GM12878 (cell line): ENCODE measurements around the gene OR51M1. TPM values are rescaled to one million over a fixed set of nuclear protein-coding genes. Genes with fewer than 3 reads are reported as not detected.

ENCODE experiments used
- ATAC-seq: fragments of 200-7000 bp; cut with Tn5 transposase; 3 replicates; pipeline ENCODE4 v1.9.1; 2020; ENCODE audit warnings: mild to moderate bottlenecking, moderate library complexity
- BruUV-seq: library from RNA; stranded (reverse); fragments of 400-500 nt; replicated peaks from 2 replicates; lab custom pipeline; 2021; lab: Mats Ljungman, UMichigan
- CTCF ChIA-PET: fragments of 300-600 bp; sonication (Branson Sonifier 250); formaldehyde crosslinking; extraction: SDS; loops from one replicate; lab custom pipeline; 2021; ENCODE audit warnings: inconsistent platforms; lab: Yijun Ruan, JAX
- POLR2A ChIA-PET: fragments of 350-600 bp; formaldehyde crosslinking; extraction: SDS; loops from one replicate; lab custom pipeline; 2021; ENCODE audit warnings: inconsistent platforms; lab: Charles Lee
- RAD21 ChIA-PET: fragments of 300-600 bp; sonication (Branson Sonifier 250); formaldehyde crosslinking; loops from one replicate; lab custom pipeline; 2023; ENCODE audit warnings: antibody characterized with exemption; ENCODE audit not compliant: unreplicated experiment; lab: Charles Lee
- SMC1A ChIA-PET: fragments of 300-600 bp; sonication (Branson Sonifier 250); formaldehyde crosslinking; loops from one replicate; lab custom pipeline; 2023; ENCODE audit not compliant: unreplicated experiment, uncharacterized antibody; lab: Charles Lee
- DNase-seq: peaks from one replicate; pipeline ENCODE4 v3.0.0-alpha.2; 2011; ENCODE audit warnings: low read depth, low spot score
- FAIRE-seq: peaks from 3 replicates; lab custom pipeline; 2011; peaks lifted over from hg19 to GRCh38; lab: Jason Lieb, UNC
- H2AFZ ChIP-seq: 2 replicates; pipeline ENCODE4 v1.6.0; 2011; ENCODE audit warnings: low read depth, low read length, control low read depth; ENCODE audit not compliant: control insufficient read depth
- H3K27ac ChIP-seq: 2 replicates; pipeline ENCODE4 v1.5.1; 2011; ENCODE audit warnings: control low read depth; ENCODE audit not compliant: control insufficient read depth, insufficient read depth
- H3K27me3 ChIP-seq, 2 experiments: replicated peaks in 1 of 2; 2 replicates each; pipeline versions ENCODE4 v1.6.0 to v1.6.1; 2011; ENCODE audit warnings: low read length in 1 of 2; ENCODE audit not compliant: control insufficient read depth in 2 of 2, insufficient read depth in 2 of 2
- H3K36me3 ChIP-seq, 2 experiments: 2 replicates each; pipeline ENCODE4 v1.5.1; 2011; ENCODE audit warnings: low read length in 1 of 2; ENCODE audit not compliant: control insufficient read depth in 2 of 2, insufficient read depth in 2 of 2
- H3K4me1 ChIP-seq: 2 replicates; pipeline ENCODE4 v1.6.1; 2011; ENCODE audit warnings: mild to moderate bottlenecking, low read length, moderate library complexity, mixed read lengths; ENCODE audit not compliant: control insufficient read depth, insufficient read depth
- H3K4me2 ChIP-seq: 2 replicates; pipeline ENCODE4 v1.6.0; 2011; ENCODE audit warnings: control low read depth; ENCODE audit not compliant: control insufficient read depth, insufficient read depth
- H3K4me3 ChIP-seq: fragments of 200-600 bp; sonication (generic); 2 replicates; pipeline ENCODE4 v1.5.1; 2016
- H3K79me2 ChIP-seq: 2 replicates; pipeline ENCODE4 v1.6.0; 2011; ENCODE audit warnings: low read length; ENCODE audit not compliant: control insufficient read depth, insufficient read depth
- H3K9ac ChIP-seq: 2 replicates; pipeline ENCODE4 v1.8.0; 2011; ENCODE audit warnings: low read length, control low read depth, mixed read lengths; ENCODE audit not compliant: control insufficient read depth, insufficient read depth
- H3K9me3 ChIP-seq: replicated peaks from 3 replicates; pipeline ENCODE4 v1.5.1; 2011; ENCODE audit warnings: mild to moderate bottlenecking, low read length; ENCODE audit not compliant: control insufficient read depth, insufficient read depth
- H4K20me1 ChIP-seq: 2 replicates; pipeline ENCODE4 v1.6.0; 2011; ENCODE audit not compliant: control insufficient read depth, insufficient read depth
- CBX3 ChIP-seq: fragments of 200-600 bp; sonication (generic); IDR thresholded peaks from 2 replicates; pipeline ENCODE4 v1.6.1; 2016; ENCODE audit warnings: low read depth, borderline replicate concordance
- CHD4 ChIP-seq: fragments of 200-600 bp; sonication (generic); IDR thresholded peaks from 2 replicates; pipeline ENCODE4 v1.6.1; 2016; ENCODE audit warnings: mild to moderate bottlenecking
- IKZF1 ChIP-seq: fragments of 450-650 bp; conservative IDR thresholded peaks from 2 replicates; pipeline ENCODE4 v1.6.1; 2017; ENCODE audit warnings: antibody characterized with exemption, mild to moderate bottlenecking
- LARP7 ChIP-seq: fragments of 450-650 bp; IDR thresholded peaks from 2 replicates; pipeline ENCODE4 v1.6.1; 2017; ENCODE audit warnings: mild to moderate bottlenecking
- PAX8 ChIP-seq: fragments of 450-650 bp; IDR thresholded peaks from 2 replicates; pipeline ENCODE4 v1.6.1; 2017; ENCODE audit warnings: mild to moderate bottlenecking, moderate library complexity
- PBX3 ChIP-seq: IDR thresholded peaks from 2 replicates; pipeline ENCODE4 v1.6.1; 2011; ENCODE audit warnings: mild to moderate bottlenecking, low read depth, low read length, moderate library complexity; ENCODE audit not compliant: insufficient replicate concordance
- PKNOX1 ChIP-seq: fragments of 450-650 bp; IDR thresholded peaks from 2 replicates; pipeline ENCODE4 v1.6.1; 2016; ENCODE audit warnings: mild to moderate bottlenecking
- POU2F2 ChIP-seq: IDR thresholded peaks from 3 replicates; pipeline ENCODE4 v1.6.1; 2011; ENCODE audit warnings: low read depth, mild to moderate bottlenecking, low read length, borderline replicate concordance
- RAD51 ChIP-seq: fragments of 450-650 bp; IDR thresholded peaks from 2 replicates; pipeline ENCODE4 v1.6.1; 2016; ENCODE audit warnings: moderate library complexity, mild to moderate bottlenecking, inconsistent platforms
- RUNX3 ChIP-seq: IDR thresholded peaks from 2 replicates; pipeline ENCODE4 v1.6.1; 2012; ENCODE audit warnings: low read length, inconsistent platforms
- SREBF1 ChIP-seq: IDR thresholded peaks from 2 replicates; pipeline ENCODE4 v1.6.1; 2012; ENCODE audit warnings: mild to moderate bottlenecking, low read length
- ZNF24 ChIP-seq: fragments of 450-650 bp; IDR thresholded peaks from 2 replicates; pipeline ENCODE4 v1.6.1; 2017; ENCODE audit warnings: antibody characterized with exemption, mild to moderate bottlenecking
- WGBS: methylation state at CpG from one replicate; pipeline ENCODE4 v1.1.6; 2016; ENCODE audit warnings: low lambda C conversion rate; ENCODE audit not compliant: insufficient replicate concordance, insufficient coverage; ENCODE audit errors: missing lambda C conversion rate; 5-methylcytosine and 5-hydroxymethylcytosine counted together
- in situ Hi-C: fragments of 300-500 bp; cut with MboI; formaldehyde crosslinking; loops from 9 replicates; pipeline ENCODE4 v1.14.3; 2018; ENCODE audit warnings: mixed read lengths
- intact Hi-C: fragments of 100-400 bp; cut with micrococcal nuclease; formaldehyde crosslinking; loops from one replicate; pipeline ENCODE4 v1.14.2; 2022; ENCODE audit not compliant: unreplicated experiment
- polyA plus RNA-seq, 11 experiments: library from polyadenylated mRNA; depleted of rRNA in 4 of 11; unstranded in 6 of 11; stranded (reverse) in 5 of 11; fragments of >200 nt; fragmentation: Nextera tagmentation in 4 of 11; fragmentation: Illumina TruSeq in 1 of 11; extraction: Ambion mirVana in 4 of 11; extraction: Trizol in 1 of 11; gene quantifications; 1 replicate in 1 of 11; 2 replicates in 10 of 11; pipeline versions ENCODE4 v1.2.1 to v1.2.3, GENCODE V29; 2011 to 2016; ENCODE audit warnings: inconsistent platforms in 2 of 11, missing spikeins in 2 of 11, low read depth in 1 of 11
- total RNA-seq, 4 experiments: library from RNA; depleted of rRNA in 3 of 4; stranded (reverse); fragments of >200 nt in 3 of 4; fragmentation: Illumina TruSeq in 1 of 4; extraction: Trizol in 1 of 4; gene quantifications; 2 replicates each; pipeline versions ENCODE4 v1.2.1 to v1.2.3, GENCODE V29; 2013 to 2021
- TF ChIP-seq, protein P1 (sequence below): fragments of 450-650 bp; IDR thresholded peaks from 2 replicates; pipeline ENCODE4 v1.6.1; 2016; ENCODE audit warnings: mild to moderate bottlenecking
- TF ChIP-seq, protein P2 (sequence below): IDR thresholded peaks from 2 replicates; pipeline ENCODE4 v1.6.1; 2012; ENCODE audit warnings: low read depth, low read length, improper control_type of control experiment

Gene OR51M1
- total and polyA plus RNA-seq, 10 of the 15 experiments (the other 5 are each of a cell fraction or from before 2014, with no cell fraction given): 0.06 TPM; not detected in 9

DNA sequence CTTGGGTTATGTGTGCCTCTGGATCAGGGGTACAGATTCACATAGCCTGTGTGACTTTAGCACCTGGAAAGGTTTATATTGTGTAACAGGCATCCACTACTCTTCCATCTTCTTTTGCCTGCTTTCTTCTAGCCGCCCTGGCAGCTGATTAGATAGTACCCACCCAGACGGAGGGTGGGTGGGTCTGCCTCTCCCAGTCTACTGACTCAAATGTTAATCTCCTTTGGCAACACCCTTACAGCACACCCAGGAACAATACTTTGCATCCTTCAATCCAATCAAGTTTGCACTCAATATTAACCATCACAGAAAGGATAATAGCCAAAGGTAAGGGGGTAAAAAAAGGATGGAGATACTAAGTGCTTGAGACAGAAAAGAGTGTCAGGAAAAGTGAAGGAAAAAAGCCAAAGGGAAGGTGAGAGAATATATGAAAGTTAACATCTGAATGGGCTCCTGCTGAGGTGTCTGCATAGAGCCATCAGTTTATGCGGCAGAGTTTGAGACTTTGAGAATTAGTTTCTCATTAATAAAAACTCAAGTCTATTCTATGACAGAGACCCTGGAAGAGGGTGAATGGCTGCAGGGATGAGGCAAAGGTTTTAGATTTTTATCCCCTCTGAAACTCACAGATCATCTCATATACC lies 34.9 kb upstream of the OR51M1 start:
- no peaks in the 10 kb centered on the region for H3K36me3 ChIP-seq
- H2AFZ ChIP-seq: no peak overlapping the region
- no TSS peak for BruUV-seq
- no peaks in the 10 kb centered on the region for H4K20me1 ChIP-seq
- no peak overlapping the region for H3K4me2 ChIP-seq
- H3K9ac ChIP-seq: no peak overlapping the region
- in situ Hi-C loops (loop anchor here (25.0 kb wide), 1 partner anchor 1486 kb away; the partner anchor contains the start of gene STIM1), intact Hi-C loops (no loop called here)
- FAIRE-seq (no peak), DNase-seq (no peak), ATAC-seq (no peak)
- POLR2A ChIA-PET: no interaction called here
- RAD21 ChIA-PET: no interaction called here
- 33% methylated on average over 3 of the region's 3 CpGs for WGBS
- H3K4me1 ChIP-seq: no peaks in the 10 kb centered on the region
- H3K9me3 ChIP-seq: no peaks in the 10 kb centered on the region
- CTCF ChIA-PET: no interaction called here
- no peaks in the 10 kb centered on the region for H3K79me2 ChIP-seq
- no peak overlapping the region for H3K4me3 ChIP-seq
- no peaks in the 10 kb centered on the region for H3K27me3 ChIP-seq
- H3K27ac ChIP-seq: no peak overlapping the region
- SMC1A ChIA-PET: no interaction called here
- no peak for TF ChIP-seq CHD4
- no peak for TF ChIP-seq SREBF1
- TF ChIP-seq RUNX3: no peak

GRCh38 chr11:5349550-5349949 lies 34.1 kb upstream of the OR51M1 start:
- in situ Hi-C loops: loop anchor here (25.0 kb wide), 1 partner anchor 1487 kb away; the partner anchor contains the start of gene STIM1
- SMC1A ChIA-PET: no interaction called here
- ATAC-seq: no peak
- intact Hi-C loops: no loop called here
- Histone ChIP-seq H3K27me3 (no peaks in the 10 kb centered on the region), H3K27ac (no peak overlapping the region), H3K4me3 (no peak overlapping the region), H3K36me3 (no peaks in the 10 kb centered on the region), H4K20me1 (no peaks in the 10 kb centered on the region), H3K4me1 (no peaks in the 10 kb centered on the region), H3K9me3 (no peaks in the 10 kb centered on the region), H3K4me2 (no peak overlapping the region), H2AFZ (no peak overlapping the region), H3K9ac (no peak overlapping the region), H3K79me2 (no peaks in the 10 kb centered on the region)
- POLR2A ChIA-PET: no interaction called here
- 0% methylated on average over 1 of the region's 1 CpG for WGBS
- RAD21 ChIA-PET: no interaction called here
- no TSS peak for BruUV-seq
- FAIRE-seq: no peak
- DNase-seq: no peak
- CTCF ChIA-PET: no interaction called here
- no peak for TF ChIP-seq PBX3
- TF ChIP-seq, protein P1, sequence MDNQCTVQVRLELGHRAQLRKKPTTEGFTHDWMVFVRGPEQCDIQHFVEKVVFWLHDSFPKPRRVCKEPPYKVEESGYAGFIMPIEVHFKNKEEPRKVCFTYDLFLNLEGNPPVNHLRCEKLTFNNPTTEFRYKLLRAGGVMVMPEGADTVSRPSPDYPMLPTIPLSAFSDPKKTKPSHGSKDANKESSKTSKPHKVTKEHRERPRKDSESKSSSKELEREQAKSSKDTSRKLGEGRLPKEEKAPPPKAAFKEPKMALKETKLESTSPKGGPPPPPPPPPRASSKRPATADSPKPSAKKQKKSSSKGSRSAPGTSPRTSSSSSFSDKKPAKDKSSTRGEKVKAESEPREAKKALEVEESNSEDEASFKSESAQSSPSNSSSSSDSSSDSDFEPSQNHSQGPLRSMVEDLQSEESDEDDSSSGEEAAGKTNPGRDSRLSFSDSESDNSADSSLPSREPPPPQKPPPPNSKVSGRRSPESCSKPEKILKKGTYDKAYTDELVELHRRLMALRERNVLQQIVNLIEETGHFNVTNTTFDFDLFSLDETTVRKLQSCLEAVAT: no peak
- TF ChIP-seq PAX8: no peak
- TF ChIP-seq POU2F2: no peak
- TF ChIP-seq, protein P2, sequence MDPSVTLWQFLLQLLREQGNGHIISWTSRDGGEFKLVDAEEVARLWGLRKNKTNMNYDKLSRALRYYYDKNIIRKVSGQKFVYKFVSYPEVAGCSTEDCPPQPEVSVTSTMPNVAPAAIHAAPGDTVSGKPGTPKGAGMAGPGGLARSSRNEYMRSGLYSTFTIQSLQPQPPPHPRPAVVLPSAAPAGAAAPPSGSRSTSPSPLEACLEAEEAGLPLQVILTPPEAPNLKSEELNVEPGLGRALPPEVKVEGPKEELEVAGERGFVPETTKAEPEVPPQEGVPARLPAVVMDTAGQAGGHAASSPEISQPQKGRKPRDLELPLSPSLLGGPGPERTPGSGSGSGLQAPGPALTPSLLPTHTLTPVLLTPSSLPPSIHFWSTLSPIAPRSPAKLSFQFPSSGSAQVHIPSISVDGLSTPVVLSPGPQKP: no peak
- no peak for TF ChIP-seq CBX3
- no peak for TF ChIP-seq IKZF1
- TF ChIP-seq LARP7: no peak
- TF ChIP-seq ZNF24: no peak
- no peak for TF ChIP-seq PKNOX1
- TF ChIP-seq RAD51: no peak
- TF ChIP-seq CHD4: no peak
